ENCODE results near the gene MTSS2.
"Not testable (repeated sequence)": the region's sequence is repeated elsewhere in the genome, so short reads cannot be mapped to it uniquely, and the experiment has no call there.

Gene MTSS2

DNA sequence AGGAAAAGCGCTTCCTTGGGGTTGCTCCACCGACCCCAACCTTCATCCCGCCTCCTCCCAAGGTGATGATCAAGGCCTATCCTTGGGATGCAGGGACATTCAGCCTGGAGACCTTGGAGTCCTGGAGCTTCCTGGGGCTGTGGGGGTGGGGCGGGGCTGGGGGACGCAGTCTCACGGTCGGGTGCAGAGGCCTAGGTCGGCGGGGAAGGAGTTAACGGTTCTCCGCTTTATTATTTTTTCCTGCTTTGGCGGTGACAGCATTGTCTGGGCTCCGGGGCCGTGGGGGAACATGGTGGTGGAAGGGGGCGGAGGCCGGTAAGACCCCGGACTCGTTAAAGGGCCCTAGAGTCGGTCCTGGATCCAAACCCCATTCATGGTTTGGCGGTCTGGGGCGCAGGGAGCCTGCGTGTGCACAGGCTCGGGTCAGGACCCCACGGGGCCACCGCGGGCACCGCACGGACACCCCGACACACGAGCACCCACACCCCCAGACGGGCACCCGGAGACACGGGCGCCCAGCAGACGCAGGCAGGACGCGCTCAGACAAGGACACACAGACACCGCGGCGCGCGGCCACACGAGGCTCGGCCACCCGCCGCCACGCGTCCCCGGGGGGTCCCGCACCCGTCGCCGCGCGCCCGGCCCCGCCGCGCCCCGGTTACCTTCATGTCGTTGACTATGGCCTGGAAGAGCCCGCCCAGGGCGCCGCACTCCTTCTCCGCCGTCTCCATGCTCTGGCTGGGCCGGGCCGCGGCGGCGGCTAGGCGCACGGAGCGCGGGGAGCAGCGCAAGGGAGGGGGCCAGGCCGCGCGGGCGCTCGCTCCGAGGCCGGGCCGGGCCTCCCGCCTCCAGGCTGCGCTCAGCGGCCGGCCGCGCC is 554 bp downstream of the MTSS2 start:
- DNase-seq = no peak

DNA sequence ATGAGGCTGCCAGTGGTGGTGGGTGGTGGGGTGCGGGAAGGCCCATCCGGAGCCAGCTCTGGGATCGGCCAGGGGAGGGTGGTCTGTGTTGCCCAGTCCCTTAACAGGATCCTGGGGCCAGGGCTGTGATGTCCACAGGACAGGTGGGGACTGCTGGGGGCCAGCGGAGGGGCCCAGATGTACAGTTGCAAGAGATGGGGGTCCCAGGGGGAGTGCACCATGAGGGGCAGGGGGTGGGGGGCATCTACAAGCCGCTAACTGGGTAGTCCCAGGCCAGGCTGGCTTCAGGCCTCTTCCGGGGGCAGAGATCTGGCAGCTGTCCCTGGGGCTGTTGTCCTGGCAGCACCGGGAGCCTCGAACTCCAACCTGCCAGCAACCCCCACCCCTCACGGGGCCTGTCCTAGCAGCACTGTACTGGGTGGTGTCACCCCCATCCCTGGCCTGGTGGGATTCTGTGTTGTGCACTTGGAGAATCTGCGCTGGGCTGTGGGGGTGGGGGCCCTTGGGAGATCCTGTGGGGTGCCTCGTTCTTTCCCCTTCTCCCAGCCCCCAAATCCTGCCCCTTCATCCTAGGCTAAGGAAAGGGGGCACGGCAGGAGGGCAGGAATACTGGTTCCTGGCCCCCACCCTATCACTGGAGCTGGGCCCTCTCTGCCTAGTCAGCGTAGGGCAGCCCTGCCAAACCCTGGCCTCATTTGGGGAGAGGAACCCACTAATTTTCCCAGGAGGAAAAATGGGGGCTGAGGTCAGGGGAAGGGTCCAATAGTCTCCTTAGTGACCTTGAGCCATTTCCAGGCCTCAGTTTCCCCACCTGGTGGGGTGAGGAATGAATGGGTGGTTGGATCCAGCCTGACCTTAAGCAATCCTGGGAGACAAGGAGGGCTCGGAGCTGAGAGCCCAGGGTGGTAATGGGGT is 1.4 kb downstream of the MTSS2 start:
- DNase-seq = no peak

DNA sequence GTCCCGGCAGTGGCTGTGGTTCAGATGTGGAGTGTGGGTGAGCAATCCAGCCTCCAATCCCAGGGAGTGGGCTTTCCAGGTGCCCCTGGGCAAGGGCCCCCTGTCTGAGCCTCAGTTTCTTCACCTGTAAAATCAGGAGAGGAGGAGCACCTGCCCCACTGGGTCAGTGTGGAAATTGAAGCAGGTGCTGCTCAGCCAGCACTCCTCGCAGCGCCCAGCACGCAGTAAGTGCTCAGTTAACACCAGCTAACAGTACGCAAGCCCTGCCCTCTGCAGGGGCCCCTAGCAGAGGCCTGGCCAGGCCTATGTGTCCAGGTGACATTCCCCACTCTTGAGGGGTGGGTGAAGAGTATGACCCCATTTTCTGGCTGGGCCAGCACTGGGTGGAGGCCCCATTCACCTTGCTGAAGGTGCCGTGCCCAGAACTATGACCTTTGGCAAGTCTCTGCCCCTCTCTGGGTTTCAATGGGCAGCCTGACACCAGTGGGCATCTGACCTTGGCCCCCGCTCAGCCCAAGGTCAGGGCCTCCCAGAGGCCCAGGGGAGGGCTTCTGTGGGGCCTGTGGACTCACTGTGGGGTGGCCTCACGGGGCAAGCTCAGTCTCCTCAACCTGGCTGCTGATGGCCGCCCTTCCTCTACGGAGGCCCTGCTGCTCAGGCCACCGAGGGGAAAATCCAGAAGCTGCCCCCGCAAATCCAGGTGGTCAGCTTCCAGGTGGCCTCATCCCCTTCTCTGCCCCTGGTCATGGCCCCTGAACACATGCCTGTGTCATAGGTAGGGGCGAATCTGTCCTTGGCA is 2.5 kb downstream of the MTSS2 start:
- no peak for DNase-seq

DNA sequence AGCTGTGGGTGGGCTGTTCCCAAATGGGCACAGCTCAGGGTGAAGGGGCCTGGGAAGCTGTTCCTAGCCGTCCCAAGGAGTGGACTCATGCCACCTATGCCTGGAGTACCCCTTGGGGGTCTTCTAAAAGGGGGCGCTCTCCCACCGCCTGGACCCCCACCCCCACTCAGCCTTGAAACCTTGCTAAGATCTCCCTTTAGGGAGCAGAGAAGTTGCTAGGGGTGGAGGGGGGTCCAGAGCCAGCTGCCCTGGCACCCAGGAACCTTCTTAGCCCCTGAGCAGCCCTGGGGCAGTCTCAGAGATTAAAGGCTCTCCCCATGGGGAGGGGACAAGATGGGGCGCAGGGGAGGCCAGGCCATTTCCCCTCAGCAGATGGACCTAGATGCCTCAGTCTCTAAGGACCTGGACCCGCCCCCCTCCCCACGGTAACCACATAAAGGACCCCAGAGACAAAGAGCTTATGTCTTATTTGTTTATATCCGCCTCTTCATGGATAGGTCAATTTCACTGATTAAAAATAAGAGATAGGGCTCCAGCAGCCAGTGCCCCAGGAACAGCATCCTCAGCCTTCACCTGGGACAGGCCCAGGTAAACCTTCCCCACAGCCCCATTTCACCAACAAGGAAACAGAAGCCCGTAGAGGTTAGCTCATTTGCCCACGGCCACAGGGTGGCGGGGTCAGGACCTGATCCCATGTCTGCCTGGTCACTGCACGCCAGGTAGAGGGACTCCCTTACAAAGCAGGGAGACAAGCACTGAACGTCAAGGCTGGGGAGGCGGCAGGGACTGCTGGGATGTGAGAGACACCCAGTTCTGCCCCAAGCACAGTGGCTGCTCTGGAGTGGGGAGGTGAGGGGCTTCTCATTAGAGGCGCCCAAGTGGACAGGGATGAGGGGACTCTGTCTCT is 3.4 kb downstream of the MTSS2 start:
- DNase-seq = no peak

DNA sequence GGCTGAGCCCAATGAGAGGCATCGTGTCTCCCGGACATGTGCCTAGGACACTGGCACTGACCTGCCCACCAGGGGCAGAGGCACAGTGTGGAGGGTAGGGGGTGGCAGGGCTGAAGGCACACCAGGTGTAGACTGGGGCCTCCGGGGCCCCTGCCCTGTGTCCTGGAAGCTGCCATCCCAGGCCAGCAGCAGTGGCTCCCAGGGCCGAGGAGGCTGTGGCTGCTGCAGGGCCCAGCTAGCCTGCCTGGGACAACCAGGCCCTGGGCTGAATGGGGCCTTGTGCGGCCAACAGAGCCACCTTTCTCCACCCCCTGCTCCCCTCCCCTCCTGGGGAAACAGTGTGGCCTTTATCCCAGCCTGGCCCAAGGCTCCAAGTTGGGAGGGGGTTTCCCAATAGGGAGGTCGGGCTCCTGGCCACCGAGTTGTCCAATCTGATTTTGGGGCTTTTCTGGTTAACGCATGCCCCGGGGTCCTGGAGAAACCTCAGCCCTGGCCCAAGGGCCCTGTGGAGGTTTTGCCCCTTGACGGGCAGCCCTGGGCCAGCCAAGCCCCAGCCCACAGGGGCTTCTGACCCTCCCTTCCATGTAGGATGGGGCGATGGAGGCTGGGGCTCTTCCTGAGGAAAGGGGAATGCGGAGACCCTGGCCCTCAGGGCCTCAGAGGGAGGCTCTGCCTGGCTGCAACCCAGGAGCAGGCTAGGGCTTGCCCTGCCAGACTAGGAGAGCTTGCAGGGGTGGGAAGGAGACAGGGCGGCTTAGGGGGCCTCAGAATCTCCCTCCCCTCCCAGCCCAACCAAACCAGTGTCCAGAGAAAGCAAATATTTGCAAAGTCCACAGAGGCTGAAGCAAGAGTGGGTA is 4.2 kb downstream of the MTSS2 start:
- no peak for DNase-seq

DNA sequence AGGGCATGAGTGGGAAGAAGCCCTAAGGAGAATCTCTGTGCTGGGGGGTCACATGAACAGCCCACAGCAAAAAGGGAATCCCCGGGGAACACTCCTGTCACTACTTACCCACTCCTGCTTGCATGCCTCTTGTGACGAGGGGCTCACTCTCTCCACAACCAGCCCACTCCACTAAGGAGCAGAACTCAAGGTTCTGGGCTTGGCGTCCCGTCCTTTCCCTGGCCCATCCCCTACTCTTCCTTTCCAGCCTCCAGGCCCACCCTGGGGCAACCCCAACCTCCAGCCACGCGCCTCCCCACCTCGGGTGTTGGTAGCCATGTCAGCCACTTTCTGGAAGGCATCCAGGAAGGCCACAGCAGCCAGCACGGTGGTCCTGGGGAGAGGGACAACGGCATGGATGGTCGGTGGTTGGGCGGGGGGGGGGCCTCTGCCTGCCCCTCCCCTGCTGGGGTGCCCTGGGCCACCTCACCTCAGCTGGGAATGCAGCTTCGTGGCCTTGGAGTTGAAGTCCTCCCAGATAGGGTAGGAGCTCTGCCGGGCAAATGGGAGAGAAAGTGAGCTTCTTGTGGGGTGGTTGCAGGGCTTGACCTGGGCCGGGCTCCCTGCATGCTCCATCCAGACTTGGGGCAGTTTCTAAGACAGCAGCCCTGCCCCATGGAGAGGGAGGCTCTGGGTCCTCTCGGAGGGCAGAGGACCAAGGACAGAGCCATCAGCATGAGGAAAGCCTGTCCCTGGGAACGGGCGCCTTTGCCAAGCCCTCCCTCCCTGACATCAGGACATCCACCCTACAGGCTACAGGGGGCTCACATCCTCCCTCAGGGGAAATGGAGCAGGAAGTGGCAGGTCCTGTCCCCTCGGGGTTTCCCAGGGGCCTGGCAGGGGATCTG is 5.1 kb downstream of the MTSS2 start:
- DNase-seq = no peak

DNA sequence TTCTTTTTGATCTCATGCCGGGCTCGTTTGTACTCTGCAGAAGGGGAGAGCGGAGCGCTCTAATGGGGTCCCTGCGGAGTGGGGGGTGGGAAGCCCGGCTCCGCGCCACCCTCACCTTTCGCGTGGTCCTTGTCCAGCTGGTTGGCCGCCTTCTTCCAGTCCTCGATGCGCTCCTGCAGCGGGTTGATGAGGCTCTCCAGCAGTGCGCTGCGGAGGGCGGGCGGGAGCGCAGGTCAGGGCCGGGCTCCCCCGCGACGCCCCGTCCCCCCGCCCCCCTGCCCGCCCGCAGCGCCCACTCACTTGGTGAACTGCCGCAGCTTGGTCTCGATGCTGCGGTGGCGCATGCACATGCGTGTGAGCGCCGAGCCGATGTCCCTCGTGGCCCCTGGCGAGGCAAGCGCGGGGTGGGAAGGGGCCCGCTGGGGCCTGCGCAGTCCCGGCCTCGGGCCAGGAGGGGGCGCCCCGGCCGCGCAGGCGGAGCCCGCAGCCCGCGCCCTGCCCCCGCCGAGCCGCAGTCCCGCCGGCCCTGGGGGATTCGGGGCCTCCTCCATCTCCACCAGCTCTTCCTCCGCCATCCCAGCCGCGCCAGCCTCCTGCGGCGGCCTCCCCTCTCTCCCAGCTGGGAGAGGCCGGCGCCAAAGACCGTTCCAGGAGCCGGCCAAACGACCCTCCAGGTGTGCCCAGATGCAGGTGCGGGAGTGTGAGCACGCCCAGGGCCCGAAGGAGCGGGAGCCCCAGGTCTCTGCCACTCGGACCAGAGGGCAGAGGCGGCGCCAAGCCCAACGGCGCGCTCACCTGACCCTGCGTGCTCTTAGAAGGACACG is 6.0 kb downstream of the MTSS2 start:
- no peak for DNase-seq

DNA sequence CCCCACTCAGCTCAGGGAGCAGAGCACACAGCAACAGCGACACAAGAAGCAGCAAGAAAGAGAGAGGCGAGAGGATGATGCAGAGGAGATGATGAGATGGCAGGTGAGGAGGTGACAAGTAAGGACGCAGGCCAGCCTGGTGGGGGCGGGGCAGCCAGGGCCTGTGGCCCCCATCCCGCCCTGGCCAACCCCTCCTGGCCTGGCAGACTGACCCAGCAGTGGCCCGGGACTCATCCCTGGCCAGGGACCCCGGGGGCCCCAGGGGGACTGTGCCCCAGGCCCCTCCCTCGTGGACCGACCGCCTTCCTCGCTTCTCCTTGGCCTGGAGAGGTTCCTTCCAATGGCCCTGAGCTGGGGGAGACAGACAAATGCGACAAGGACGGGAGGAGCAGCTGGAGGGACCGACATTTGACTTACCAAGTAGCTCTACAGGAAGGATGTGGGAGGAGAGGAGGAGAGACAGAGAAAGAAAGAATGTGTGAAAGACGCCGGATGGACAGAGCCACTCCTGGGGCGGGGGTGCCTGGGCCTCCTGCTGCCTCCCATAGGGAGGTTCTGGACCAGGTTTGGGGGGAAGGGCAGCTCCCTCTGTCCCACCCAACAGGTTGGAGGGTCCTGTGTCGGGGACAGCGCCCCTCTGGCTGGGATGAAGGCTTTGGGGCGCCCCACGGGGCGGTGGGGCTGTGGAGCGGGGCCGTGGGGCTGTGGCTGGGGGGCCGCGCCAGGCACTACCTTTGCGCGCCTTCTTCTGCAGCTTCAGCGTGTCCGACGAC is 6.8 kb downstream of the MTSS2 start:
- no peak for DNase-seq

DNA sequence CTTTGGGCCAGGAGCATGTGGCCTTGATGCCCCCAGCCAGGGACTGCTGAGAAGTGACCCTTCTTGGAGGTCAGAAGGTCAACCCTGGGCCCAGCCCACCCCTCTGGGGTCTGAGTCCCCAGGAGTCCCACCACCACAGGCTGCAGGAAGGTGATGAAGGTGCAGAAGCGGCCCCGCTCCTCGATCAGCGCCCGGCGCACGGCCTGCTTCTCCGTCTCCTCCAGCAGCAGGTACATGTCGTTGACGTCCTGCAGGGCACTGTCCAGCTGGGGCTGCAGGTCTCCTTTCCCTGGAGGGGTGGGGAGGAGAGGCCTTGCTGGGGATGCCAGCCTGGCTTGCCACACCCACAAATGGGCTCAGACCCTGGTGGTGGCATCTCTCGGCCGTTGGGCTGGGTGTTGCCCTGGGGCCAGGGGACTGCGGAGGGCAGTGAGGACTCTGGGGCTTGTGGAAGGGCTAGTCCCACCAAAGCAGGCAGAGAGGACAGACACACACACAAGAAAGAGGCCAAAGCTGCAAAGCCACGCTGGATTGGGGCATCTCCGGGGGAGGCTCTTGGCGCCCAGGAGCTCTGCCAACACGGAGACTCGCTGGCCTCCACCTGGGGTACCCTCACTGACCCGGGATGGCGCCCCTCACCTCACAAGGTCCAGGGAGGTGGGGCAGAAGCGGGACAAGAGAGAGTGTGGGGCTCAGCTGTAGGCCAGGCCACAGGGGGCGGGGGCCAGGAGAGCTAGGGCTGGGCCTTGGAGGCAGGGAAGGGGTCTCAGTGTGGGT is 7.5 kb downstream of the MTSS2 start:
- no peak for DNase-seq

DNA sequence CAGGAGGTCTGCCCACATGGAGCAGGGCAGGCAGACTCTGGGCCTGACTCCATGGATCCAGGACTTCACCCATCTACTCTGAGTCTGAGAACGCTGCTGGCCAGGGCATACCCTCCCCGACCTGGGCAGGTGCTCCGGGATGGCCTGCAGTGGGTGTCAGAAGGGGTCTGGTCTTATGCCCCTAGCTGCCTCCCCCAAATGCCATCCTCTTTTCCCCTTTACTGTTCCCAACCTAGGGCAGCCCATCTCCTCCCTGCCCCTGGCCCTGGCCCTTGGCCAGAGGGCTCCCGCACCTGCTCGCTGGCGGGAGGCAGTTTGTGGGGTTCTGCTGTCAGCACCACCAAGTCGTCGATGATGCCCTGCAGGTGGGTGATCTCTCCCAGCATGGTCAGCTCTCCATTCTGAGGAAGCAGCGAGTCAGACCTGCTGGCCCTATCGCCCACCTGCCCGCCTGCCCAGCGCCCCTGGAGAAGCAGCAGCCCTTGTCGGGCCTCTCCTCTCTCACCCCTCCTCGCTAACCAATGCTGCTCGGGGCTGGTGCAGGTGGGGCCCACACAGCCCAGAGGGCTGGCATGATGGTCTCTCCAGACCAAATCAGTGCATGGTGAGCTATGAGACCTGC is 8.2 kb downstream of the MTSS2 start:
- no peak for DNase-seq

DNA sequence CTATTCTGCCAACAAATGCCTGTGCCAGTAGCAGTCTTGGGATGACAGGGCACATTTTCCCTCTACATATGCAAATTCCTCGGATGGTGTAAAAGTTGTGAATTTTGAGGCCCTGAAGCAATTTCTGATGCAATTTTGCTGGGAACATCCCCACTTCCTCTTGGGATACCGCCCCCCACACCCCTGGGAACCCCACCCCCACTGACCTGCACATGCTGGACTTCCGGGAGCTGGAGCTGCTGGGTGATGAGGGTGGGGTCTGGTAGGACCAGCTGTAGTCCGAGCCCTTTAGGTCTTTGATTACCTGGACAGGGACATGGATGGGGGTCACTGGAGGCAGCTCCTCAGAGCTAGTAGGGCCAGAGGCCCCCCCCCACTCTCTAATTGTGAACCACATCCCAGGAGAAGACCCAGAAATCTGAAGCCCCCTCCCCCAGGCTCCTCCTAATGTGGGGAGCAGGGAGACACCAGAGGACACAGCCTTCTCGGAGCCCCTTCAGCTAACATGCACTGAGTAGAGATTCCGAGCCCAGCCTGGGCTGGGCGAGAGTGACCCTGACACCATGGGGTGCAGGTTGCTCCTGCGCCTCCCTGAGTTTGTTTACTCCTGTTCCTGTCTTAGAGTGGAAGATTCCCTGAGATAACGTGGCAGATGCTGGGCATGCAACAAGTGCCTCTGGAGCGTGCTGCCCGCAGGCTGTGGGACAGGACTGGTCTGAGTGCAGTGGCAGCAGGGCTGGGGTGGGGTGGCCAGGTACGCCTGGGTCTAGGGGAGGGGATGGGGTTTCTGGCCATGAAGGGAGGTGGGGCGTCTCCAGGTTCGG is 9.0 kb downstream of the MTSS2 start:
- DNase-seq = no peak

DNA sequence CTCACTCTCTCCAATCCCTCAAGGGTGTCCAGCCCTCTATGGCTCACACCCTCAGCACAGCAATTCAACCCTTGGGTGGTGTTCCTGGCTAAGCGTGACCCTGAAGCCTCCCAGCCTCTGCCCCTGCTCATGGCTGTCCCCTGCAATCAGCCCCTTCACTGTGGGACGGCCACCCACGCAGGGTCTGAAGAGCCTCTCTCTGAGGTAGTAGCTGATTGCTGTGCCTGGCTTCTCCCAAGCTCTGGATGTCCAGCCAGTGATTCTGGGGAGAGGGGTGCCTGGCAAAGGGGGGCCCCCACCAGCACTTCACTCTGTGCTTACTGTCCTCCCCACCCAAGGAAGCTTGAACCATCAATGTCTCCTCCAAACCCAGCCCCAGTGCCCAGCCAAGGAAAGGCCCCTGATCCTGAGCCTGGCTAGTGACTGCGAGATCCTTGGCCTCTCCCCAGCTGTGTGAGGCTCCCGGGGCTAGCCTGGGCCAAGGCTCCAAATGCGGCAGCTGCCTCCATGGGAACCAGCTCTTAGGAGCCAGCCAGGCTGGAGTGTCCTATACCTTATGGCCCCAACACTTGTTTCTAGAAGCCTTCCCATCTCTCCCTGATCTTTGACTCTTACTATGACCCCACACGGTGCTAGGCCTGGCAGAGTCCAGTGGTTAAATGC is 9.9 kb downstream of the MTSS2 start:
- DNase-seq = no peak

DNA sequence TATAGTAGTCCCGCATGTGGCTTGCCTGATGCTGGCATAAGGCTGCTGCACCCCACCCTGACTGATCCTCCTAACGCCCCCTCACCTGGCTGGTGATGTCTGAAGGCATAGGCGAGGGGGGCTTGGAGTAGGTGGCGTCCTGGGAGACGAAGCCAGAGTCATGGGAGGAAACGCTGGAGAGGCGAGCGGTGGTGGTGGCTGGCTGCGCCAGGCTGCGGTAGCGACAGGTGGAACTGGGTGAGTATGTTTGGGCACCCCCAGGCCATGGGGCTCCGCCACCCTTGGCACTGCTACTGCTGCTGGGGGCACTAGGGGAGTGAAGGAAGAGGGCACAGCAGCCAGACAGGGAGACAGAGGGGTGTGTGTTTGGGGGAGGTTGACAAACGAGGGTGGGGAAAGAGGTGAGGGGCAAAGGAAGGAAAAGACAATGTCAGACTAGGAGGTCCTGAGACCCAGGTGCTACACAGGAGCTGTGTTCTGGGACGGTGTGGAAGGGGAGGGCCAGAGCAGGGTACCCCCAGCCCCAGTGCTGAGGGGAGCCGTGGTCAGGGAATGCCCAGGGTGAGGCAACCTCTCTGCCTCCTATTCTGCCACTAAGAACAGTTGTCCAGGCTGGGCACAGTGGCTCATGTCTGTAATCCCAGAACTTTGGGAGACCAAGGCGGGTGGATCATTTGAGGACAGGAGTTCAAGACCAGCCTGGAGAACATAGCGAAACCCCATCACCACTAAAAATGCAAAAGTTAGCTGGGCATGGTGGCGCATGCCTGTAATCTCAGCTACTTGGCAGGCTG is 11.4 kb downstream of the MTSS2 start:
- no peak for DNase-seq

DNA sequence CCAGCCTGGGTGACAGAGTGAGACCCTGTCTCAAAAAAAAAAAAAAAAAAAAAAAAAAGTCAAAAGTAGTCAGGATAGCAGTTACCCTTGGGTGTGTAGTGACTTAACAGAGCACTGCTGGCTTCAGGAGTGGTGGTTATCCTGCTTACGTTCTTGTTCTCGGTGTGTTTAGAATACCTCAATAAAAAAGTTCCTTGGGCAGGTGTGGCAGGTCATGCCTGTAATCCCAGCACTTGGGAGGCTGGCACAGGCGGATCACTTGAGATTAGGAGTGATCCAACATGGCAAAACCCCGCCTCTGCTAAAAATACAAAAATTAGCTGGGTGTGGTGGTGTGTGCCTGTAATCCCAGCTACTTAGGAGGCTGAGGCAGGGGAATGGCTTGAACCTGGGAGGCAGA is 14.9 kb downstream of the MTSS2 start:
- not testable (repeated sequence) for DNase-seq

All from activated gamma-delta T cell (primary cell).